Suprapubic skin (tissue), 4 donors: ENCODE results near the gene UBE2Z.

Source experiments
- CTCF ChIP-seq, 2 donors: fragments of 200-600 bp in 1 of 2; fragments of 450-650 bp in 1 of 2; sonication (generic) in 1 of 2; IDR thresholded peaks; one replicate each; pipeline ENCODE4 v1.5.1; 2016 to 2019; ENCODE audit warnings: antibody characterized with exemption in 2 of 2, mild to moderate bottlenecking in 1 of 2, moderate library complexity in 1 of 2
- EP300 ChIP-seq: sonication (generic); formaldehyde crosslinking; IDR thresholded peaks from one replicate; pipeline ENCODE4 v1.6.1; 2017; ENCODE audit warnings: antibody characterized with exemption
- POLR2A ChIP-seq, 2 donors: fragments of 450-650 bp; IDR thresholded peaks; one replicate each; pipeline ENCODE4 v1.6.1; 2017; ENCODE audit warnings: antibody characterized with exemption in 2 of 2, mild to moderate bottlenecking in 2 of 2, moderate library complexity in 2 of 2
- POLR2AphosphoS5 ChIP-seq, 3 donors: sonication (generic); formaldehyde crosslinking; IDR thresholded peaks; one replicate each; pipeline ENCODE4 v1.6.1; 2017; ENCODE audit warnings: antibody characterized with exemption in 3 of 3

GRCh38 chr17:48894886-48895285 is 13.3 kb upstream of the UBE2Z start:
- no peak for TF ChIP-seq CTCF (IDR thresholded peaks at IDR 0.05)
- no peak for TF ChIP-seq POLR2A (IDR thresholded peaks at IDR 0.05)
- no peak for TF ChIP-seq POLR2AphosphoS5 (IDR thresholded peaks at IDR 0.05)
- TF ChIP-seq EP300: no peak
